Measurements from ENCODE around the gene AP5S1.
"Not testable (repeated sequence)": the region's sequence is repeated elsewhere in the genome, so short reads cannot be mapped to it uniquely, and the experiment has no call there.

AP5S1 gene

DNA sequence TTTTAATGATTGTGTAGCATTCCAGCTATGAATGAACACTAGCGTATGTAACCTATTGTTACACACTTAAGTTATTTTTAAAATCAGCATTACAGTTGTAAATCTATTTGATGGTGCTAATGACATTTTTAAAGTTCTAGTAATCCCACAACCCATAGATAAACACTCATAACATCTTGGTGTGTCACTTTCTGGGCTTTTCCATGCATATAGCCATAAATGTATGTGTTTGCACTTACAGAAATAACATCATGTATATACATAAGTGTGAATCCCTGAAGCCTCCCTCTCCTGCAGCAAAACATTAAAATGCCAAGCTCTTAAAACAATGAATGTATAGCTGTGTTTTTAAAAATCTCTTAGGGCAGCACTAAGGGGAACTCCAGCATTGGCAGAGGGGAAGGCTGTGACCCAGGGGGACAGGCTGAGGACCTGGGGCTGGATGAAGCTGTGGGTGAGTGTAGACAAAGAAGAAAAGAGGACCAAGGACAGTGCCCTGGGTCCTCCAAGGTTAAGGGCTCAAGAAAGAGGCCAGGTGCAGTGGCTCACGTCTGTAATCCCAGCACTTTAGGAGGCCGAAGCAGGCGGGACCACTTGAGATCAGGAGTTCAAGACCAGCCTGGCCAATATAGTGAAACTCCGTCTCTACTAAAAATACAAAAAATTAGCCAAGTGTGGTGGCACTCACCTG lies 32.9 kb upstream of the AP5S1 start:
- no peaks in the 10 kb centered on the region for H3K4me1 ChIP-seq (ENCODE audit: control insufficient read depth, low read depth, low read length)
- no peak overlapping the region for H3K4ac ChIP-seq (ENCODE audit: low read depth, low read length)
- no peak overlapping the region for H3K56ac ChIP-seq (ENCODE audit: low read length)
- H3K18ac ChIP-seq (ENCODE audit: low read length): no peak overlapping the region
- peaks cover 7% of the 10 kb centered on the region for H3K79me2 ChIP-seq (ENCODE audit: control insufficient read depth, insufficient read depth, low read length)
- no peak overlapping the region for H2BK5ac ChIP-seq (ENCODE audit: low read length)
- WGBS (ENCODE audit: extremely low coverage, insufficient coverage, low lambda C conversion rate): no CpG with 5 or more reads among the region's 5 CpGs
- no peaks in the 10 kb centered on the region for H3K27me3 ChIP-seq (ENCODE audit: insufficient read depth, low read length, poor library complexity)
- H3K9ac ChIP-seq (ENCODE audit: low read length): peak overlapping the region; percentile 26
- no peak overlapping the region for H4K5ac ChIP-seq (ENCODE audit: low read length)
- H3K79me1 ChIP-seq (ENCODE audit: low read length): peaks cover 18% of the 10 kb centered on the region
- no peak overlapping the region for H4K8ac ChIP-seq (ENCODE audit: low read depth, low read length)
- H3K27ac ChIP-seq (ENCODE audit: low read depth, low read length): no peak overlapping the region
- H3K36me3 ChIP-seq (ENCODE audit: control insufficient read depth, insufficient read depth, low read length): peaks cover 3% of the 10 kb centered on the region
- no peak for DNase-seq
- no peak overlapping the region for H2BK15ac ChIP-seq (replicated peaks; ENCODE audit: low read depth)
- no peak overlapping the region for H3K23ac ChIP-seq (ENCODE audit: low read length)
- H3K4me3 ChIP-seq (ENCODE audit: low read length): no peak overlapping the region
- H2BK120ac ChIP-seq (ENCODE audit: low read depth, low read length): no peak overlapping the region
- no peak overlapping the region for H2AK5ac ChIP-seq (ENCODE audit: low read length)
- H3K4me2 ChIP-seq (ENCODE audit: low read length): no peak overlapping the region

DNA sequence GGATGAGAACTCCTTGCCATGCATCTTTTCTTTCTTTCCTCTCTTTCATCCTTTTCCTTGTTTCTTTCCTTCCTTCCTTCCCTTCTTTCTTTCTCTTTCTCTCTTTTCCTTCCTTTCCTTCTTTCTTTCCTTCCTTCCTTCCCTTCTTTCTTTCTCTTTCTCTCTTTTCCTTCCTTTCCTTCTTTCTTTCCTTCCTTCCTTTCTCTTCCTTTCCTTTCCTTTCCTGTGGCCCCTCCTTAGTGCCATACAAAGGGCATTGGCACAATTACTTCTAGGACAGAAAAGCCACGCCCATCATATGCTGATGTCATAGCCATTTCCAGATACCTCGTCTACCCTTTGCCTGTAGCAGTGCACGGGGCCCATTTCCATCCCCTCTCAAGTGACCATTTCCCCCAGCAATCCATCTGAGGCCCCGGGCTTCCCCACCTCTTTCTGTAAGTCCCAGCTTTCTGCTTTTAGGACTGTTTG lies 31.6 kb upstream of the AP5S1 start:
- Histone ChIP-seq H3K56ac (ENCODE audit: low read length) (no peak overlapping the region), H4K8ac (ENCODE audit: low read depth, low read length) (no peak overlapping the region), H3K18ac (ENCODE audit: low read length) (no peak overlapping the region), H3K9ac (ENCODE audit: low read length) (no peak overlapping the region), H3K36me3 (ENCODE audit: control insufficient read depth, insufficient read depth, low read length) (peaks cover 3% of the 10 kb centered on the region), H2BK15ac (replicated peaks; ENCODE audit: low read depth) (no peak overlapping the region), H2BK5ac (ENCODE audit: low read length) (no peak overlapping the region), H3K4me2 (ENCODE audit: low read length) (no peak overlapping the region), H3K4ac (ENCODE audit: low read depth, low read length) (no peak overlapping the region), H2BK120ac (ENCODE audit: low read depth, low read length) (no peak overlapping the region), H3K27ac (ENCODE audit: low read depth, low read length) (no peak overlapping the region), H3K79me2 (ENCODE audit: control insufficient read depth, insufficient read depth, low read length) (peaks cover 7% of the 10 kb centered on the region), H4K5ac (ENCODE audit: low read length) (no peak overlapping the region), H2AK5ac (ENCODE audit: low read length) (no peak overlapping the region), H3K23ac (ENCODE audit: low read length) (no peak overlapping the region), H3K4me1 (ENCODE audit: control insufficient read depth, low read depth, low read length) (no peaks in the 10 kb centered on the region), H3K4me3 (ENCODE audit: low read length) (no peak overlapping the region), H3K27me3 (ENCODE audit: insufficient read depth, low read length, poor library complexity) (no peaks in the 10 kb centered on the region), H3K79me1 (ENCODE audit: low read length) (peaks cover 15% of the 10 kb centered on the region)
- no peak for DNase-seq
- WGBS (ENCODE audit: extremely low coverage, insufficient coverage, low lambda C conversion rate): no CpG with 5 or more reads among the region's 4 CpGs

DNA sequence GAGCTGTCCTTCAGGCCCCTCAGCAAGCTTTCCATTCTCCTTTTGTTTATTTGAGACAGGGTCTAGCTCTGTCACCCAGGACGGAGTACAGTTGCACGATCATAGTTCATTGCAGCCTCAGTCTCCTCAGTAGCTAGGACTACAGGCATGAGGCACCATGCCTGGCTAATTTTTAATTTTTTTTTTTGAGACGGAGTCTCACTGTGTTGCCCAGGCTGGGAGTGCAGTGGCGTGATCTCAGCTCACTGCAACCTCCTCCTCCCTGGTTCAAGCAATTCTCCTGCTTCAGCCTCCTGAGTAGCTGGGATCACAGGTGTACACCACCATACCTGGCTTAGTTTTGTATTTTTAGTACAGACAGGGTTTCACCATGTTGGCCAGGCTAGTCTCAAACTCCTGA lies 31.1 kb upstream of the AP5S1 start:
- not testable (repeated sequence) for H3K18ac ChIP-seq (ENCODE audit: low read length); H3K56ac ChIP-seq (ENCODE audit: low read length); H3K4me2 ChIP-seq (ENCODE audit: low read length); H3K4me3 ChIP-seq (ENCODE audit: low read length); H2BK120ac ChIP-seq (ENCODE audit: low read depth, low read length); H3K79me2 ChIP-seq (ENCODE audit: control insufficient read depth, insufficient read depth, low read length); H3K36me3 ChIP-seq (ENCODE audit: control insufficient read depth, insufficient read depth, low read length); H3K4ac ChIP-seq (ENCODE audit: low read depth, low read length); H3K27ac ChIP-seq (ENCODE audit: low read depth, low read length); H3K4me1 ChIP-seq (ENCODE audit: control insufficient read depth, low read depth, low read length); H2BK15ac ChIP-seq (replicated peaks; ENCODE audit: low read depth); H2AK5ac ChIP-seq (ENCODE audit: low read length); H3K23ac ChIP-seq (ENCODE audit: low read length); H2BK5ac ChIP-seq (ENCODE audit: low read length); H4K8ac ChIP-seq (ENCODE audit: low read depth, low read length); DNase-seq; H3K27me3 ChIP-seq (ENCODE audit: insufficient read depth, low read length, poor library complexity); H4K5ac ChIP-seq (ENCODE audit: low read length); H3K9ac ChIP-seq (ENCODE audit: low read length)
- WGBS (ENCODE audit: extremely low coverage, insufficient coverage, low lambda C conversion rate): no CpG with 5 or more reads among the region's 4 CpGs
- peaks cover 15% of the 10 kb centered on the region for H3K79me1 ChIP-seq (ENCODE audit: low read length)

GRCh38 chr20:3794168-3794567 lies 26.2 kb upstream of the AP5S1 start:
- H3K4me1 ChIP-seq (ENCODE audit: control insufficient read depth, low read depth, low read length); H3K79me1 ChIP-seq (ENCODE audit: low read length); H2AK5ac ChIP-seq (ENCODE audit: low read length); H3K23ac ChIP-seq (ENCODE audit: low read length); H3K79me2 ChIP-seq (ENCODE audit: control insufficient read depth, insufficient read depth, low read length); H3K4ac ChIP-seq (ENCODE audit: low read depth, low read length); DNase-seq; H3K27ac ChIP-seq (ENCODE audit: low read depth, low read length); H3K36me3 ChIP-seq (ENCODE audit: control insufficient read depth, insufficient read depth, low read length); H2BK120ac ChIP-seq (ENCODE audit: low read depth, low read length); H3K27me3 ChIP-seq (ENCODE audit: insufficient read depth, low read length, poor library complexity); H3K4me3 ChIP-seq (ENCODE audit: low read length); H2BK15ac ChIP-seq (replicated peaks; ENCODE audit: low read depth); H3K18ac ChIP-seq (ENCODE audit: low read length); H3K4me2 ChIP-seq (ENCODE audit: low read length); H4K5ac ChIP-seq (ENCODE audit: low read length); H3K9ac ChIP-seq (ENCODE audit: low read length); H4K8ac ChIP-seq (ENCODE audit: low read depth, low read length); H2BK5ac ChIP-seq (ENCODE audit: low read length); H3K56ac ChIP-seq (ENCODE audit: low read length): not testable (repeated sequence)
- no CpG with 5 or more reads among the region's 3 CpGs for WGBS (ENCODE audit: extremely low coverage, insufficient coverage, low lambda C conversion rate)

DNA sequence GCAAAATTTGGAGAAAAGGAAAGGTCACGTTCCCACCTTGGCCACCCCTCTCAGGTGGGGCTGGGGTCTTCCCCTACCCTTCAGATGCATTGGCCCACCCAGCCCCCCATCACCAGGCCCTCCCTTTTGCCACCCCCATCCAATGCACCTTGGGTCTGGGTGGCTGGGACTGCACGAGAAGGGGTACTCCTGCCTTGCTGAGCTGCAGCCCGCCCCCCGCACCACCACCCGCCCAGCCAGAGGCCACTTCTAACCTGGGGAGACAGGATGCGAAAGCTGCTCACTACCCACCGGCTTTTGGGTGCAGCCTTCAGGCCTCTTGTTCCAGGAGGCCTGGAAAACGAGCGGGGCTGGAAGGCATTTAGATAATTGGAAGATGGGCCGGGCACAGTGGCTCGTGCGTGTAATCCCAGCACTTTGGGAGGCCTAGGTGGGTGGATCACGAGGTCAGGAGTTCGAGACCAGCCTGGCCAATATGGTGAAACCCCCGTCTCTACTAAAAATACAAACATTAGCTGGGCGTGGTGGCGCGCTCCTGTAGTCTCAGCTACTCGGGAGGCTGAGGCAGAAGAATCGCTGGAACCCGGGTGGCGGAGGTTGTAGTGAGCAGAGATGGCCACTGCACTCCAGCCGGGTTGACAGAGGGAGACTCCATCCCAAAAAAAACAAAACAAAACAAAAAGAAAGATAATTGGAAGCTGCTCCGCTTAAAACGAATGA lies 25.5 kb upstream of the AP5S1 start:
- no peak overlapping the region for H3K23ac ChIP-seq (ENCODE audit: low read length)
- H4K5ac ChIP-seq (ENCODE audit: low read length): no peak overlapping the region
- H3K4me2 ChIP-seq (ENCODE audit: low read length): no peak overlapping the region
- no peak overlapping the region for H4K8ac ChIP-seq (ENCODE audit: low read depth, low read length)
- H2AK5ac ChIP-seq (ENCODE audit: low read length): no peak overlapping the region
- WGBS (ENCODE audit: extremely low coverage, insufficient coverage, low lambda C conversion rate): no CpG with 5 or more reads among the region's 25 CpGs
- H3K56ac ChIP-seq (ENCODE audit: low read length): no peak overlapping the region
- H2BK5ac ChIP-seq (ENCODE audit: low read length): no peak overlapping the region
- H3K79me1 ChIP-seq (ENCODE audit: low read length): peaks cover 1% of the 10 kb centered on the region
- no peak overlapping the region for H2BK120ac ChIP-seq (ENCODE audit: low read depth, low read length)
- H2BK15ac ChIP-seq (replicated peaks; ENCODE audit: low read depth): no peak overlapping the region
- no peak overlapping the region for H3K4ac ChIP-seq (ENCODE audit: low read depth, low read length)
- no peaks in the 10 kb centered on the region for H3K27me3 ChIP-seq (ENCODE audit: insufficient read depth, low read length, poor library complexity)
- no peaks in the 10 kb centered on the region for H3K79me2 ChIP-seq (ENCODE audit: control insufficient read depth, insufficient read depth, low read length)
- H3K9ac ChIP-seq (ENCODE audit: low read length): no peak overlapping the region
- DNase-seq: no peak
- no peak overlapping the region for H3K4me3 ChIP-seq (ENCODE audit: low read length)
- no peak overlapping the region for H3K18ac ChIP-seq (ENCODE audit: low read length)
- peaks cover 8% of the 10 kb centered on the region for H3K4me1 ChIP-seq (ENCODE audit: control insufficient read depth, low read depth, low read length)
- H3K27ac ChIP-seq (ENCODE audit: low read depth, low read length): no peak overlapping the region
- no peaks in the 10 kb centered on the region for H3K36me3 ChIP-seq (ENCODE audit: control insufficient read depth, insufficient read depth, low read length)
